Activated gamma-delta T cell treated with anti-CD3 and anti-CD28 coated beads, Interleukin-2, amount 50 U/mL, for 16 hours (primary cell): Measurements from ENCODE around the gene MUC15.

ENCODE experiments used
- DNase-seq: peaks from one replicate; pipeline ENCODE4 v3.0.0-alpha.2; 2020; ENCODE audit warnings: low read depth

Gene MUC15

GRCh38 chr11:26575946-26576345 lies 3.9 kb upstream of the MUC15 start:
- no peak for DNase-seq

- no peak for DNase-seq
Measured at GRCh38 chr11:26573896-26574295, 1.8 kb upstream of the MUC15 start.

GRCh38 chr11:26572770-26573402 lies 823 bp upstream of the MUC15 start:
- no peak for DNase-seq

GRCh38 chr11:26569646-26570045 lies 2.4 kb downstream of the MUC15 start:
- DNase-seq, result no peak

GRCh38 chr11:26558190-26558589 lies 13.9 kb downstream of the MUC15 start:
- no peak for DNase-seq

GRCh38 chr11:26557666-26558065 lies 14.4 kb downstream of the MUC15 start:
- DNase-seq, result no peak

GRCh38 chr11:26556582-26556981 lies 15.5 kb downstream of the MUC15 start:
- DNase-seq, result no peak

- DNase-seq, result no peak
Measured at GRCh38 chr11:26554455-26554854, 17.6 kb downstream of the MUC15 start.

GRCh38 chr11:26553182-26553581 lies 18.9 kb downstream of the MUC15 start:
- no peak for DNase-seq

- DNase-seq, result no peak
Measured at GRCh38 chr11:26551186-26551801, 20.8 kb downstream of the MUC15 start.

GRCh38 chr11:26550022-26550421 lies 22.0 kb downstream of the MUC15 start:
- DNase-seq, result no peak

GRCh38 chr11:26549176-26549575 lies 22.9 kb downstream of the MUC15 start:
- DNase-seq, result no peak

- no peak for DNase-seq
Measured at GRCh38 chr11:26541870-26542269, 30.2 kb downstream of the MUC15 start.

GRCh38 chr11:26539517-26539916 lies 32.5 kb downstream of the MUC15 start:
- DNase-seq, result no peak

GRCh38 chr11:26537341-26537740 lies 34.7 kb downstream of the MUC15 start:
- no peak for DNase-seq

GRCh38 chr11:26527685-26528084 lies 44.4 kb downstream of the MUC15 start:
- no peak for DNase-seq

- DNase-seq, result no peak
Measured at GRCh38 chr11:26522912-26523610, 49.0 kb downstream of the MUC15 start.

- DNase-seq, result no peak
Measured at GRCh38 chr11:26519469-26519868, 52.6 kb downstream of the MUC15 start.

- DNase-seq, result no peak
Measured at GRCh38 chr11:26512196-26512595, 59.9 kb downstream of the MUC15 start.

GRCh38 chr11:26510756-26511155 lies 61.3 kb downstream of the MUC15 start:
- no peak for DNase-seq

- no peak for DNase-seq
Measured at GRCh38 chr11:26510164-26510563, 61.9 kb downstream of the MUC15 start.
